Measurements from ENCODE around the gene SLC38A11. TPM values are rescaled to one million over a fixed set of nuclear protein-coding genes. Genes with fewer than 3 reads are reported as not detected.

Gene SLC38A11
- total RNA-seq, 1 experiment from 2014 or later = 0.46 TPM

GRCh38 chr2:164877169-164877568, 78.2 kb downstream of the SLC38A11 start:
- Histone ChIP-seq H3K9me3 (ENCODE audit: control insufficient read depth, insufficient read depth, low read depth, low read length) (no peaks in the 10 kb centered on the region), H3K4me1 (ENCODE audit: control insufficient read depth, insufficient read depth, low read length) (no peaks in the 10 kb centered on the region), H3K36me3 (ENCODE audit: control insufficient read depth, insufficient read depth, low read length) (no peaks in the 10 kb centered on the region), H3K4me3 (ENCODE audit: low read depth in 2 of 2, low read length in 2 of 2) (no peak overlapping the region), H3K27ac (ENCODE audit: low read length) (no peak overlapping the region), H3K27me3 (ENCODE audit: control insufficient read depth, insufficient read depth, low read length) (no peaks in the 10 kb centered on the region)
- CTCF ChIA-PET = no interaction called here
- TF ChIP-seq POLR2AphosphoS5 (IDR thresholded peaks at IDR 0.05; ENCODE audit: low read depth, low read length) = no peak
- TF ChIP-seq, protein P1, sequence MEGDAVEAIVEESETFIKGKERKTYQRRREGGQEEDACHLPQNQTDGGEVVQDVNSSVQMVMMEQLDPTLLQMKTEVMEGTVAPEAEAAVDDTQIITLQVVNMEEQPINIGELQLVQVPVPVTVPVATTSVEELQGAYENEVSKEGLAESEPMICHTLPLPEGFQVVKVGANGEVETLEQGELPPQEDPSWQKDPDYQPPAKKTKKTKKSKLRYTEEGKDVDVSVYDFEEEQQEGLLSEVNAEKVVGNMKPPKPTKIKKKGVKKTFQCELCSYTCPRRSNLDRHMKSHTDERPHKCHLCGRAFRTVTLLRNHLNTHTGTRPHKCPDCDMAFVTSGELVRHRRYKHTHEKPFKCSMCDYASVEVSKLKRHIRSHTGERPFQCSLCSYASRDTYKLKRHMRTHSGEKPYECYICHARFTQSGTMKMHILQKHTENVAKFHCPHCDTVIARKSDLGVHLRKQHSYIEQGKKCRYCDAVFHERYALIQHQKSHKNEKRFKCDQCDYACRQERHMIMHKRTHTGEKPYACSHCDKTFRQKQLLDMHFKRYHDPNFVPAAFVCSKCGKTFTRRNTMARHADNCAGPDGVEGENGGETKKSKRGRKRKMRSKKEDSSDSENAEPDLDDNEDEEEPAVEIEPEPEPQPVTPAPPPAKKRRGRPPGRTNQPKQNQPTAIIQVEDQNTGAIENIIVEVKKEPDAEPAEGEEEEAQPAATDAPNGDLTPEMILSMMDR (IDR thresholded peaks at IDR 0.05) = no peak
- TF ChIP-seq SIN3A (IDR thresholded peaks at IDR 0.05; ENCODE audit: borderline replicate concordance, insufficient read depth, low read depth, low read length) = no peak
- TF ChIP-seq, protein P2, sequence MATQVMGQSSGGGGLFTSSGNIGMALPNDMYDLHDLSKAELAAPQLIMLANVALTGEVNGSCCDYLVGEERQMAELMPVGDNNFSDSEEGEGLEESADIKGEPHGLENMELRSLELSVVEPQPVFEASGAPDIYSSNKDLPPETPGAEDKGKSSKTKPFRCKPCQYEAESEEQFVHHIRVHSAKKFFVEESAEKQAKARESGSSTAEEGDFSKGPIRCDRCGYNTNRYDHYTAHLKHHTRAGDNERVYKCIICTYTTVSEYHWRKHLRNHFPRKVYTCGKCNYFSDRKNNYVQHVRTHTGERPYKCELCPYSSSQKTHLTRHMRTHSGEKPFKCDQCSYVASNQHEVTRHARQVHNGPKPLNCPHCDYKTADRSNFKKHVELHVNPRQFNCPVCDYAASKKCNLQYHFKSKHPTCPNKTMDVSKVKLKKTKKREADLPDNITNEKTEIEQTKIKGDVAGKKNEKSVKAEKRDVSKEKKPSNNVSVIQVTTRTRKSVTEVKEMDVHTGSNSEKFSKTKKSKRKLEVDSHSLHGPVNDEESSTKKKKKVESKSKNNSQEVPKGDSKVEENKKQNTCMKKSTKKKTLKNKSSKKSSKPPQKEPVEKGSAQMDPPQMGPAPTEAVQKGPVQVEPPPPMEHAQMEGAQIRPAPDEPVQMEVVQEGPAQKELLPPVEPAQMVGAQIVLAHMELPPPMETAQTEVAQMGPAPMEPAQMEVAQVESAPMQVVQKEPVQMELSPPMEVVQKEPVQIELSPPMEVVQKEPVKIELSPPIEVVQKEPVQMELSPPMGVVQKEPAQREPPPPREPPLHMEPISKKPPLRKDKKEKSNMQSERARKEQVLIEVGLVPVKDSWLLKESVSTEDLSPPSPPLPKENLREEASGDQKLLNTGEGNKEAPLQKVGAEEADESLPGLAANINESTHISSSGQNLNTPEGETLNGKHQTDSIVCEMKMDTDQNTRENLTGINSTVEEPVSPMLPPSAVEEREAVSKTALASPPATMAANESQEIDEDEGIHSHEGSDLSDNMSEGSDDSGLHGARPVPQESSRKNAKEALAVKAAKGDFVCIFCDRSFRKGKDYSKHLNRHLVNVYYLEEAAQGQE (IDR thresholded peaks at IDR 0.05; ENCODE audit: insufficient read depth in 1 of 2, low read depth in 2 of 2, low read length in 1 of 2) = no peak
- TF ChIP-seq TCF7L2 (IDR thresholded peaks at IDR 0.05; ENCODE audit: low read depth, low read length) = no peak
- no TSS peak for BruUV-seq (replicated peaks)
- no peak for ATAC-seq
- DNase-seq (ENCODE audit: low read depth, low spot score) = no peak
- intact Hi-C loops (cut with micrococcal nuclease; ENCODE audit: unreplicated experiment) = no loop called here
- POLR2A ChIA-PET = no interaction called here
- in situ Hi-C loops (cut with HindIII; ENCODE audit: low pct_unique_long_range_greater_than_20kb, low sequenced_read_pairs) = no loop called here

GRCh38 chr2:164875334-164876205, 79.8 kb downstream of the SLC38A11 start:
- ChIA-PET CTCF (no interaction called here), POLR2A (no interaction called here)
- H3K36me3 ChIP-seq (ENCODE audit: control insufficient read depth, insufficient read depth, low read length) = no peaks in the 10 kb centered on the region
- H3K9me3 ChIP-seq (ENCODE audit: control insufficient read depth, insufficient read depth, low read depth, low read length) = no peaks in the 10 kb centered on the region
- H3K27ac ChIP-seq (ENCODE audit: low read length) = no peak overlapping the region
- BruUV-seq (replicated peaks) = no TSS peak
- in situ Hi-C loops (cut with HindIII; ENCODE audit: low pct_unique_long_range_greater_than_20kb, low sequenced_read_pairs) (no loop called here), intact Hi-C loops (cut with micrococcal nuclease; ENCODE audit: unreplicated experiment) (no loop called here)
- ATAC-seq (no peak), DNase-seq (ENCODE audit: low read depth, low spot score) (no peak)
- TF ChIP-seq, protein P1 (IDR thresholded peaks at IDR 0.05) = no peak
- TF ChIP-seq SIN3A (IDR thresholded peaks at IDR 0.05; ENCODE audit: borderline replicate concordance, insufficient read depth, low read depth, low read length) = no peak
- no peak for TF ChIP-seq POLR2AphosphoS5 (IDR thresholded peaks at IDR 0.05; ENCODE audit: low read depth, low read length)
- no peak for TF ChIP-seq TCF7L2 (IDR thresholded peaks at IDR 0.05; ENCODE audit: low read depth, low read length)
- TF ChIP-seq, protein P2 (IDR thresholded peaks at IDR 0.05; ENCODE audit: insufficient read depth in 1 of 2, low read depth in 2 of 2, low read length in 1 of 2) = no peak
- no peaks in the 10 kb centered on the region for H3K27me3 ChIP-seq (ENCODE audit: control insufficient read depth, insufficient read depth, low read length)
- H3K4me3 ChIP-seq (ENCODE audit: low read depth in 2 of 2, low read length in 2 of 2) = no peak overlapping the region
- H3K4me1 ChIP-seq (ENCODE audit: control insufficient read depth, insufficient read depth, low read length) = no peaks in the 10 kb centered on the region
